Left colon (tissue), 2 donors: ENCODE results near the gene BRF1. TPM values are rescaled to one million over a fixed set of nuclear protein-coding genes. Genes with fewer than 3 reads are reported as not detected.

Source experiments
- ATAC-seq: fragments of 200-7000 bp; cut with Tn5 transposase; one replicate; pipeline ENCODE4 v1.9.1; 2020; ENCODE audit warnings: mild to moderate bottlenecking, moderate library complexity
- DNase-seq, 2 donors: peaks; one replicate each; pipeline ENCODE4 v3.0.0-alpha.2; 2020
- intact Hi-C, 2 donors: fragments of 100-400 bp; cut with DNase I in 1 of 2; cut with micrococcal nuclease in 1 of 2; formaldehyde crosslinking; loops; one replicate each; pipeline versions ENCODE4 v1.11.2 to v1.14.0; 2022; cut with DNase I, micrococcal nuclease
- total RNA-seq, 2 donors: library from RNA; stranded (reverse); fragmentation: NEBNext Ultra II Directional; extraction: Animal tissue kit (Norgen Biotek cat#: 25700); gene quantifications; one replicate each; pipeline ENCODE4 v1.2.1, GENCODE V29; 2021
- donor health status: DM: no; HTN: no; CAD: no.
- donor health status: DM: yes; HTN: yes; CAD: no.

BRF1 gene
- total RNA-seq, 2 donors from 2014 or later, result 29.9 to 35.1 TPM

DNA sequence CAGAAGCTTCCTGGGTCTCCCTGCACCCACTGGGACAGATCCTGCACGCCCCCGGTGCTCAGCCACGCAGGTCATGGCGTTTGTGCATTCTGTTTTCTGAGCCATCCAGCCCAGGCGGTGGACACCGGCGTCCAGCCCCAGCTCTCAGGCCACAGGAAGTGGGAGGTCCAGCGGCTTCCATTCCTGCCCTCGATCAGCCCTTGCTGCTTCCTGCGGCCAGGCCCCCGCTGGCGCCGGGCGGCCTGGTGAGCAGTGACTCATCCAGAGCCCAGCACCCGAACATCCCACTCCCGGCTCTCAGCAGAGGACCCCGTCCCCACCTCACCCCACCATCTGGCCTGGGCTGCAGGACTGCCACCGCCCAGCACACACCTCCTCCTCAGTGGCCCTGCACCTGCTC lies 101.7 kb downstream of the BRF1 start:
- ATAC-seq (no peak), DNase-seq (no peak)
- intact Hi-C loops, result no loop called here

DNA sequence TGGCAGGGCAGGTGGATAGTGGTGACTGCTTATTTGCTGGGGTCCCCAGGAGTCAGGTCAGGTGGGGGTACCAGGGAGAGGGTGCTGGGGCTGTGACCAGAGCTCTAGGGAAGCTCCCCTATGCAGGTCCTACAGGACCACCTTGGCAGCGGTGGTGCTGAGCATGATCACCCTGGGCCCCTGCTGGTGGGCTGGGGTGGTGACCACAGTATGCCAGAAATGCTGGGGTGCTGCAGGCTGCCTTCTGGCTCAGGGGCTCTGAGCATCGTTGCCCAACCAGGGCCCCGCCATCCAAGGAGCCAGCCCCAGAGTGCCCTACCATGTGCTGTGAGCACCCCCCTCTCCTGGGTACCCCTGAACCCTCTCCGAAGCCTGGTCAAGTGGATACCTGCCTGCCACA lies 102.2 kb downstream of the BRF1 start:
- intact Hi-C loops, result no loop called here

DNA sequence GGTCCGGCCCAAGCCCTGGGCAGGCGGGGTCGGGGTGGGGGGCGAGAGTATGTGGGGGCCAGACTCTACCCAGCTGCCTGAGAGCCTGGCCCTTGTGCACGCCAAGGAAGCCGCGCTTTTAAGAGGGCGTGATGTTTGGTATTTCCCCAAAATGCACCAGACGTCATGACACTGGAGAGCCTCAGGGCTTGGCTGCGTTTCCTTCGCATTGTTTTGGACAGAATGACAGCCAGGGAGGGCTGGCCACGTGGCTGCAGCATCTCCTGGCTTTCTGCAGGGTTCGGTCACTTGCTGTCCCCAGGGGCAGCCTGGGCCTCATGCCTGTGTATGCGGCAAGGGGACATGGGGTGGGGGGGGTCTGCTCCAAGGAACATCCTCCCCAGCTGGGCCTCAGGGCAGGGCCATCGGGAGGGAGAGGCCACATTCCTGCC lies 103.6 kb downstream of the BRF1 start:
- intact Hi-C loops, result no loop called here
- ATAC-seq, result no peak
- DNase-seq, result no peak

More for the DNA sequence above, 102.2 kb downstream of the BRF1 start:
- no peak for ATAC-seq
- no peak for DNase-seq

GRCh38 chr14:105196265-105196960 lies 104.4 kb downstream of the BRF1 start:
- intact Hi-C loops, result no loop called here
- peak; percentile 15 for ATAC-seq

GRCh38 chr14:105195522-105196264 lies 105.1 kb downstream of the BRF1 start:
- DNase-seq, result no peak
- no peak for ATAC-seq
- intact Hi-C loops, result no loop called here

More at GRCh38 chr14:105196265-105196960, 104.4 kb downstream of the BRF1 start:
- no peak for DNase-seq

DNA sequence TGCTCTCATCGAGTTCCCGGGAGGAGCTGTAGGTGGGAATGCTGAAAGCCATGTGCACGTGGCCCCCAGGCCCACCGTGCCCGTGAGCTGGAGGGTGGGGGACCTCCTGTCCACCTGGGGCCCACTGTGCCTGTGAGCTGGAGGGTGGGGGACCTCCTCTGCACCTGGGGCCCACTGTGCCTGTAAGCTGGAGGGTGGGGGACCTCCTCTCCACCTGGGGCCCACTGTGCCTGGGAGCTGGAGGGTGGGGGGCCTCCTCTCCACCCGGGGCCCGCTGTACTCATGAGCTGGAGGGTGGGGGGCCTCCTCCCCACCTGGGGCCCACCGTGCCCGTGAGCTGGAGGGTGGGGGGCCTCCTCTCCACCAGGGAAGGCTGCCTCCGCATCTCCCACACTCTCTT lies 105.8 kb downstream of the BRF1 start:
- ATAC-seq, result no peak
- DNase-seq, result no peak
- intact Hi-C loops, result no loop called here

DNA sequence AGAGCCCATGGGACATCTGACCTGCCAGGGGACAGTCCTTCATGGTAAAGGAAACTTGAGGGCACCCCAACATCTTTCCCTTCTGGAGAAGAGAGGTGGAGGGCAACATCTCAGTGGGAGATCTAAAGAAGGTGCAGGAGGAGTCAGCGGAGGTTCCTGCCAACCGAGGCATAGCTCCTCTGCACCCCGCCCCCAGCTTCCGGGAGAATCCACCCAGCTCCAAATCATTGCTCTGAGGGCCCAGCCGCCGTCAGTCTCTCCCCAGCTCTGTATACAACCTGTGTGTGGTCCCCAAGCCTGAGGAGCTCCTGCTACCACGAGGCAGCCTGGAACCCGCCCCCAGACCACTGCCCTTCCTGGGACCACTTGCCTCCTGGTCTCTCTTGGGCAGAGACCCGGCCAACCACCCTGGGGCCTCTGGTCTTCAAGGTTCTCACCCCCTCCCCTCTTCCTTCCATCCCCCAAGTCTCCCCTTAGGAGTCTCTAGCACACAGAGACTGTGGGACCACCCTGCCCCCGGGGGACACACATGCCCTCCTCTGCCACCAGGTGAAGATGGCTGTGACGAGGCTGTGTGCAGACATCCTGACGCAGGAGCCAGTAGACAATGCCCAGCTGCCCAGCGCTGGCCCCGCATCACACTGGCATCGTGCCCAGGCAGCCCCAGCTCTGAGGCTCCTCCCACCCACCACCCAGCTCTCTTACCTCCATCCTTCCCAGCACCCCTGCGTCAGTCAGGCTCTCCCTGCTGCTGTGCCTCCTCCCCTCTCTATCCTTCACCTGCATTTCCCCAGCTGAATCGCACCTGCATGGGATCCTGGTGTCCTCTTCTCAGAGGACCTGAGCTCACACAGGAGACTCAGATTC lies 106.7 kb downstream of the BRF1 start:
- intact Hi-C loops, result no loop called here
- ATAC-seq, result peak; percentile 27
- DNase-seq, result no peak

DNA sequence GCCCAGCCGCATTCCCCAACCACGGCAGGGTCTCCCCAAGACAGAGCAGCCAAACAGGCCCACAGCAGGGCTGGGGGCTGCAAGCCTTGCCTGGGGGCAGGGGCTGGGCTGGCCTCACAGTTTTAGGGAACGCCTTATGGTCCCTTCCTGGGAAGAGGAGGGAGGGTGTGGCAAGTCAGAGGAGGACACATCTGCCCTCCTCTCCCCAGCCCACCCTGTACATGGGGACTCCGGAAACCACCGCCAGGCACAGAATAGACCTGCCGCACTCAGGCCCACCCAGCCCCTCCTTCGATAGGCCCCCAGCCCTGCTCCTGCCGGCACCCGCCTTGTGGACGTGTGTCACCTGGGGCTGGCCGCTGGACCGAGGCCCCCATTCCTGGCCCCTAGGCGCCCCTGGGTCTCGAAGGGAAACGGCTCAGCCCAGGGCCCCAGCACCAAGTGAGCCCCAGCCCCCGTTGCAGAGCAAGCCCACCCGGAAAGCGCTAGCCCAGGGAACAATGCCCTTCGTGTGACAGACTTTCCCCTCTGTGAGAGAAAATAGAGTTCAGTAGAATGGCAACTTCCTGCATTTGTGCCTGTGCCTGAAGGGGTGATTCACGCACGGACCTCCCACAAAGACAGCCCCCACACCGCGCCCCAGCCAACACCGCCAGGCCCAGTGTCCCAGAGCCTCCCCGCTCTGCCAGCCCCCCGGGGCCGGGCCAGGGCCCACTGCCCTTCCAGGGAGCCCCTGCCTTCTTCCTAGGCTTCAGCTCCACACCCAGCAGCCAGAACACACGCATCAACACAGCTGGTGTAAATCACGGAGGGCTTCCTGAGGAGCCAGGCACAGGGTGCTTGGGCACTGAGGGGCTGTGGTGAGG lies 107.7 kb downstream of the BRF1 start:
- intact Hi-C loops, result no loop called here
- ATAC-seq (no peak), DNase-seq (no peak)

- intact Hi-C loops, result no loop called here
- peak in 1 of 2 donors; percentile 79 for DNase-seq
Observed at GRCh38 chr14:105187935-105188524, 112.8 kb downstream of the BRF1 start.

GRCh38 chr14:105187116-105187515 lies 113.7 kb downstream of the BRF1 start:
- DNase-seq (no peak), ATAC-seq (peak; percentile 31)
- intact Hi-C loops, result no loop called here

More at GRCh38 chr14:105187935-105188524, 112.8 kb downstream of the BRF1 start:
- ATAC-seq, result peak; percentile 87

DNA sequence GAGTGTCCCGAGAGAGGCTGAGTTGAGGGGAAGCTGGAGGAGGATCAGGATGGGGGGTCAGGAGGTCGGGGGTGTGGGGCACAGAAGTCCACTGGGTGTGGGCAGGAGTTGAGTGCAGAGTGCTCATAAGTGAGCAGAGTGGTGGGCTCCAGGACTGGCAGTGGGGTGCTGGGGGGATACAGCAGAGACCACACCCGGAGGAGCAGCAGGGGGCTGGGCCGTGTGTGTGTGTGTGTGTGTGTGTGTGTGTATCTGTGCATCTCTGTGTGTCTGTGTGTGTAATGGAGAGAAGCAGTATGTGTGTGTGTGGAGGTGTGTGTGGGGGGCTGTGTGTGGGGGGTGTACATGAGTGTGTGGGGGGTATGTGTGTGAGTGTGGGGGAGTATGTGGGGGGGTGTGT lies 114.8 kb downstream of the BRF1 start:
- no peak for ATAC-seq
- DNase-seq, result no peak
- intact Hi-C loops, result no loop called here

DNA sequence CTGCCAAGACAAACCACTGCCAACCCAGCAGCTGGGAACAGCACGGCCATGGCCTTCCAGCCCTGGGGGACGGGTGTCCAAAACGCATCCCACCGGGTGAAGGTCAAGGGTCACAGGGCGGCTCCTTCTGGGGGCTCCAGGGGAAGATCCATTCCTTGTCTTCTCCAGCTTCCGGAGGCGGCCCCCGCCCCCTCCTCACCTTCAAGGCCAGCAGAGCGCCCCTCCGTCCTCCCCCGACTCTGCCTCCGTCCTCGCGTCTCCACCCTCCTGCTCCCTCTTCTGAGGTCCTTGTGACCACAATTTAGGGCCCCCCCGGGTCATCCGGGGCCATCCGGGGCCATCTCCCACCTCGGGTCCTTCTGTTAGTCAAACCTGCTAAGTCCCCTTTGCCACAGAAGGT lies 115.8 kb downstream of the BRF1 start:
- intact Hi-C loops, result no loop called here

DNA sequence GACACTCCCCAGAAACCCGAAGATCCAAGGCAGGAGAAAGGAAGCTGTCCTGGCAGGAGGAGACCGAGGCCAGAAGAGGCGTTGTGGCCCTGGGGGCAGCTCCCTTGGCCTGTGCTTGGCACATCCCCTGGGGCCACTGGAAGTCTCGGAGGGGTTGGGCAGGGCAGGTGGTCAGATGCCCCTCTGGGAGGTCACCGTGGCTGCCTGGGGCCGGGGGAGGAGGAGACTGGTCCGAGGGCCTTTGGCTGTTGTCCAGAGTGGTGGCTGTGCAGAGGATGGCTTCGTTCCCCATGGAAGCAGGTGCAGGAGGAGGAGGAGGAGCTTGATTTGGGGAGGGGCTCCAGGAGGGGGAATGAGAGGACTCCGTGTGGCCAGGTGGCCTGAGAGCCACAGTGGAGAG lies 116.3 kb downstream of the BRF1 start:
- ATAC-seq (no peak), DNase-seq (no peak)
- intact Hi-C loops, result no loop called here

More for the DNA sequence above, 115.8 kb downstream of the BRF1 start:
- no peak for DNase-seq
- no peak for ATAC-seq

DNA sequence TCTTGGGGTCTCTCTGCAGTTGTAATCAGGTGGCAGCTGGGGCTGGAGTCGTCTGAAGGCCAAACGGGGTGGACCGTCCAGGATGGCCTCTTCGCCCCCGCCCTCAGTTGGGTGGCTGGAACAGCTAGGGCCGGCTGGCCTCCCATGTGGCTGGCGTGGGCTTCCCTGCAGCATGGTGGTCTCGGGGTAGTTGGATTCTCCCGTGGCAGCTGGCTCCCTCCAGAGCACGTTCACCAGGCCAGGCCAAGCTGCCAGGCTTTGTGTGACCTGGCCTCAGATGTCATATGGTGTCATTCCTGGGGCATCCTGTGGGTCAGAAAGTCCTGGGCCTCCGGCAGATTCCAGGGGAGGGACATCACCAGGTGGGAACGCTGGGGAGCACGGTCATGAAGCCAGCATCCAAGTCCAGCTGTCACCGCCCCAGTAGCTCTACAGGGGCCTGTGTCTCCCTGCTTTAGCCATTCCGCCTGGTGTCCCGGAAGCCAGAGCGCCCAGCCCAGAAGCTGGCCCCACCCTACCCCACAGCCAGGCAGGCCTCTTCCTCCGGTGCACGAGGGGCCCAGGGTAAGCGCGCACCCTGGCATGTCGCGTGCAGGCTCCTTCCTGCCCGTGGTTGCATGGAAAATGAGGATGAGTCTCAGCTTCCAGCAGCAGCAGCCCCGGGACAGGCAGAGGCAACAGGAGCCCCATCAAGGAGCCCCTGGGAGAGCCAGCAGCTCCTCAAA lies 118.3 kb downstream of the BRF1 start:
- no peak for DNase-seq
- ATAC-seq, result peak; percentile 21
- intact Hi-C loops, result no loop called here

- DNase-seq, result no peak
- intact Hi-C loops, result no loop called here
- no peak for ATAC-seq
Observed at GRCh38 chr14:105181549-105182295, 119.1 kb downstream of the BRF1 start.

DNA sequence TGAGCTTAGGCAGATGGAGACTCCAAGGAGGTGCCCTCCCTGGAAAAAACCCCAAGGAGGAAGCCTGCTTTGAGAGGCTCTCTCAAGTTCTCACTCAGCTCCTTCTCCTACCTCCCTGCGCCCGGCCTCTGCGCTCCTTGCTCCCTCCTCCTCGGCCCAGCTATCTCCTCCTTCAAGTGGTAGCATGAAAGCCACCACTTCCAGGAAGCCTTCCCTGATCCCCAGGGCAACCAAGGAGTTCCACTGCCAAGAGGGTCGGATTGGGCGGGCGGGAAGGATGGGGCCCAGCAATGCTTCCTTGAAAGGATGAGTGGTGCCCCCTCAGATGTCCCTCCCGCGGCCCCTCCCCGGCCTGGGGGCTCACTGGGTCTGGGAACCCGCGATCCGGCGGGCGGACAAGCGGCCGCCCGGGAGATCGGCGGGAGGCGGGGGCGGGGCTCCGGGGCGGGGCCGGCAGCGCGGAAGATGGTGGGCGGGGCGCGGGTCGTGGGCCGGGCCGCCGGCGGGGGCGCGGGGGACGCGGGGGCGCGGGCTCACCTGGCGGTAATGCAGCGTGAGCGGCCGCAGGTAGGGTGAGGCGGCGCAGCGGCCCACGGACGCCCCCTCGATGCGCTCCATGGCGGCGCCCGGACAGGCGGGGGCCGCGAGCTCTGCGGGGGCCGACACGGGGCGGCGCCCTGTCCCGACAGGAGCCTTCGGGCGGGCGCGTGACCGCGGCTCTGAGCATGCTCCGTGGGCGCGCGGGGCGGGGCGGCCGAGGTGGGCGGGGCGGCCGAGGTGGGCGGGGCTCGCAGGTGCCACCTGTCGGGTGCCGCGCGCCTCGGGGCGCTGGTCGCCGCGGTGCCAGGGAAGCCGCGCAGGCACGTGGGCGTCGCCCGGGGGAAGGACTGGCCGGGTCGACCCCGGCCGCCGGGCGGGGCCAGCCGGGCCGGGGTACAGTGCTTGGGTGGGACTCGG lies 119.9 kb downstream of the BRF1 start, which contains the start of gene NUDT14:
NUDT14 (minus strand) TSS at position 721 of the 957 bp plus-strand sequence; CDS start at position 618, 103 bp downstream.
- intact Hi-C loops, result no loop called here
- peak; percentile 75 to 91 for DNase-seq
- ATAC-seq, result peak; percentile 91
